HG03439 (cell line): ENCODE measurements around the gene KRTAP10-11.
"Not testable (repeated sequence)": the region's sequence is repeated elsewhere in the genome, so short reads cannot be mapped to it uniquely, and the experiment has no call there.

Experiments
- ATAC-seq: cut with Tn5 transposase; IDR thresholded peaks from one replicate; pipeline ENCODE4 v1.9.1; 2021; ENCODE audit warnings: mild to moderate bottlenecking, moderate library complexity; ENCODE audit not compliant: unreplicated experiment

KRTAP10-11 gene

GRCh38 chr21:44638506-44639330 is 7.5 kb upstream of the KRTAP10-11 start:
- ATAC-seq: not testable (repeated sequence)

GRCh38 chr21:44639331-44639655 is 6.9 kb upstream of the KRTAP10-11 start:
- ATAC-seq: no peak

GRCh38 chr21:44640761-44641160 is 5.5 kb upstream of the KRTAP10-11 start:
- ATAC-seq: no peak

GRCh38 chr21:44643741-44644310 is 2.4 kb upstream of the KRTAP10-11 start:
- no peak for ATAC-seq

GRCh38 chr21:44644878-44645277 is 1.3 kb upstream of the KRTAP10-11 start:
- no peak for ATAC-seq

- ATAC-seq: no peak
Observed at GRCh38 chr21:44647222-44647552, 973 bp downstream of the KRTAP10-11 start.

- ATAC-seq: no peak
Observed at GRCh38 chr21:44648557-44649311, 2.5 kb downstream of the KRTAP10-11 start.

- no peak for ATAC-seq
Observed at GRCh38 chr21:44649521-44650100, 3.4 kb downstream of the KRTAP10-11 start.

- ATAC-seq: no peak
Observed at GRCh38 chr21:44650265-44650972, 4.2 kb downstream of the KRTAP10-11 start.

- no peak for ATAC-seq
Observed at GRCh38 chr21:44650973-44651675, 4.9 kb downstream of the KRTAP10-11 start.

- ATAC-seq: no peak
Observed at GRCh38 chr21:44653123-44653522, 6.9 kb downstream of the KRTAP10-11 start.

GRCh38 chr21:44653656-44654575 is 7.7 kb downstream of the KRTAP10-11 start:
- no peak for ATAC-seq

GRCh38 chr21:44654576-44655175 is 8.5 kb downstream of the KRTAP10-11 start, which contains the start of gene KRTAP12-4:
Gene KRTAP12-4 (minus strand): TSS chr21:44654659. CDS start chr21:44654614, 45 bp downstream.
- no peak for ATAC-seq

- no peak for ATAC-seq
Observed at GRCh38 chr21:44656868-44657267, 10.7 kb downstream of the KRTAP10-11 start.

- ATAC-seq: no peak
Observed at GRCh38 chr21:44657635-44658540, 11.7 kb downstream of the KRTAP10-11 start, which contains the start of gene KRTAP12-3. Gene KRTAP12-3 (plus strand): TSS chr21:44657932. CDS start chr21:44657980, 48 bp downstream.

GRCh38 chr21:44658541-44658910 is 12.3 kb downstream of the KRTAP10-11 start:
- ATAC-seq: no peak

GRCh38 chr21:44658913-44659595 is 12.8 kb downstream of the KRTAP10-11 start:
- ATAC-seq: no peak
